DND-41 (cell line): ENCODE results near the gene HMG20A.

Source experiments
- EZH2 ChIP-seq: IDR thresholded peaks from 3 replicates; pipeline ENCODE4 v1.6.1; 2012; ENCODE audit warnings: borderline replicate concordance, low read depth, mild to moderate bottlenecking, moderate library complexity, low read length, inconsistent platforms; ENCODE audit not compliant: severe bottlenecking
- TF ChIP-seq, protein P1 (sequence below): IDR thresholded peaks from 2 replicates; pipeline ENCODE4 v1.5.1; 2012; ENCODE audit warnings: borderline replicate concordance, low read length, moderate library complexity, mild to moderate bottlenecking; ENCODE audit not compliant: poor library complexity, severe bottlenecking; ENCODE audit errors: extremely low read depth

DNA sequence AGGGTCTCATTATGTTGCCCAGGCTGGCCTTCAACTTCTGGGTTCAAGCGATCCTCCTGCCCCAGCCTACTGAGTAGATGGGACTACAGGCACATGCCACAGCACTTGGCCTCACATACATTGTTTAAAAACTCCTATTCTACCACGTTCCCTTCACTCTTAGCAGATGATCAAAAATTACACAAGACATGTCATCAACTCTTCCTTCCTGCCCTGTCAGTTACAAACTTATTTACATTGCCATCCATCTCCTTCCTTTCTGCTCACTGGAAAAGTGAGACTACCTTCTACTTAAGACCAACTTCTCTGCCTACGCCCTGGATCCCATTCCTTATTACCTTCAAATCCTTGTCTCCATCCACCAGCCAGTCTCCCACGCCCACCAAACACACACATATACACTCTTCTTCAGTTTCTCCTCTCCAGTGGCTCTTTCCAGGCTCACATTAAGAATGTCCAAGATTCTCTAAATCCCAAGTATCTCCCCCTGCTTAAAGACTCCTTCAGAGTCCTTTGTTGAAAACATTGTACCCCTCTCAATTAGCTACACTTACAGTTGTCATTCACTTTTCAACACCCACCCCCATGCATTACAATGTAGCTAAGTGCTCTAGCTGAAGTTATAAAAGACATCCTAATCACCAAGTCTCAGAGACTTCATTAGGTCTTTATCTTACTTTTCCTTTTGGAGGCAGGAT is 5.1 kb upstream of the HMG20A start:
- TF ChIP-seq, protein P1, sequence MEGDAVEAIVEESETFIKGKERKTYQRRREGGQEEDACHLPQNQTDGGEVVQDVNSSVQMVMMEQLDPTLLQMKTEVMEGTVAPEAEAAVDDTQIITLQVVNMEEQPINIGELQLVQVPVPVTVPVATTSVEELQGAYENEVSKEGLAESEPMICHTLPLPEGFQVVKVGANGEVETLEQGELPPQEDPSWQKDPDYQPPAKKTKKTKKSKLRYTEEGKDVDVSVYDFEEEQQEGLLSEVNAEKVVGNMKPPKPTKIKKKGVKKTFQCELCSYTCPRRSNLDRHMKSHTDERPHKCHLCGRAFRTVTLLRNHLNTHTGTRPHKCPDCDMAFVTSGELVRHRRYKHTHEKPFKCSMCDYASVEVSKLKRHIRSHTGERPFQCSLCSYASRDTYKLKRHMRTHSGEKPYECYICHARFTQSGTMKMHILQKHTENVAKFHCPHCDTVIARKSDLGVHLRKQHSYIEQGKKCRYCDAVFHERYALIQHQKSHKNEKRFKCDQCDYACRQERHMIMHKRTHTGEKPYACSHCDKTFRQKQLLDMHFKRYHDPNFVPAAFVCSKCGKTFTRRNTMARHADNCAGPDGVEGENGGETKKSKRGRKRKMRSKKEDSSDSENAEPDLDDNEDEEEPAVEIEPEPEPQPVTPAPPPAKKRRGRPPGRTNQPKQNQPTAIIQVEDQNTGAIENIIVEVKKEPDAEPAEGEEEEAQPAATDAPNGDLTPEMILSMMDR, result no peak
- no peak for TF ChIP-seq EZH2
